Breast epithelium (tissue), 4 donors: ENCODE data around the gene MAP3K14. TPM values are rescaled to one million over a fixed set of nuclear protein-coding genes. Genes with fewer than 3 reads are reported as not detected.
A peak's percentile ranks its signal among the peaks of the same experiment; 100 is the strongest.

Source experiments
- DNase-seq, 2 donors: peaks; one replicate each; pipeline ENCODE4 v3.0.0-alpha.2; 2019; ENCODE audit warnings: low spot score in 2 of 2
- H3K27ac ChIP-seq, 2 donors: fragments of 200-600 bp; sonication (generic) in 1 of 2; one replicate each; pipeline ENCODE4 v1.5.1; 2016 to 2019; ENCODE audit warnings: mild to moderate bottlenecking in 1 of 2
- H3K27me3 ChIP-seq, 2 donors: fragments of 200-600 bp; sonication (generic) in 1 of 2; one replicate each; pipeline versions ENCODE4 v1.5.1 to v1.6.0; 2017 to 2019; ENCODE audit warnings: control low read depth in 1 of 2, mild to moderate bottlenecking in 1 of 2
- H3K36me3 ChIP-seq: fragments of 200-600 bp; one replicate; pipeline ENCODE4 v1.5.1; 2019
- H3K4me1 ChIP-seq, 2 donors: fragments of 200-600 bp; sonication (generic); one replicate each; pipeline ENCODE4 v1.5.1; 2016 to 2019; ENCODE audit warnings: control low read depth in 1 of 2
- H3K4me3 ChIP-seq, 3 donors: fragments of 200-600 bp; sonication (generic); 1 replicate in 2 of 3; 2 replicates in 1 of 3; pipeline ENCODE4 v1.5.1; 2016 to 2019; ENCODE audit warnings: mild to moderate bottlenecking in 3 of 3, moderate library complexity in 2 of 3
- H3K9me3 ChIP-seq, 2 donors: fragments of 200-600 bp; sonication (generic) in 1 of 2; one replicate each; pipeline ENCODE4 v1.5.1; 2016 to 2019; ENCODE audit warnings: control low read depth in 1 of 2
- CTCF ChIP-seq, 3 donors: fragments of 450-650 bp; IDR thresholded peaks; one replicate each; pipeline ENCODE4 v1.5.1; 2016 to 2017; ENCODE audit warnings: antibody characterized with exemption in 3 of 3, mild to moderate bottlenecking in 3 of 3, moderate library complexity in 3 of 3
- POLR2A ChIP-seq: fragments of 450-650 bp; IDR thresholded peaks from one replicate; pipeline ENCODE4 v1.6.1; 2016; ENCODE audit warnings: antibody characterized with exemption, mild to moderate bottlenecking, moderate library complexity
- POLR2AphosphoS5 ChIP-seq, 3 donors: sonication (generic); formaldehyde crosslinking; IDR thresholded peaks; one replicate each; pipeline ENCODE4 v1.6.1; 2017; ENCODE audit warnings: antibody characterized with exemption in 3 of 3
- intact Hi-C: fragments of 100-400 bp; cut with DNase I; formaldehyde crosslinking; loops from one replicate; pipeline ENCODE4 v1.15.1; 2023; ENCODE audit warnings: low total_unique reads
- total RNA-seq, 3 donors: library from RNA; depleted of rRNA; stranded (reverse); fragments of >200 nt; gene quantifications; one replicate each; pipeline ENCODE4 v1.1.0, GENCODE V29; 2016

MAP3K14 gene
- total RNA-seq, 3 donors from 2014 or later: 4.3 to 12.3 (median 6.9) TPM

DNA sequence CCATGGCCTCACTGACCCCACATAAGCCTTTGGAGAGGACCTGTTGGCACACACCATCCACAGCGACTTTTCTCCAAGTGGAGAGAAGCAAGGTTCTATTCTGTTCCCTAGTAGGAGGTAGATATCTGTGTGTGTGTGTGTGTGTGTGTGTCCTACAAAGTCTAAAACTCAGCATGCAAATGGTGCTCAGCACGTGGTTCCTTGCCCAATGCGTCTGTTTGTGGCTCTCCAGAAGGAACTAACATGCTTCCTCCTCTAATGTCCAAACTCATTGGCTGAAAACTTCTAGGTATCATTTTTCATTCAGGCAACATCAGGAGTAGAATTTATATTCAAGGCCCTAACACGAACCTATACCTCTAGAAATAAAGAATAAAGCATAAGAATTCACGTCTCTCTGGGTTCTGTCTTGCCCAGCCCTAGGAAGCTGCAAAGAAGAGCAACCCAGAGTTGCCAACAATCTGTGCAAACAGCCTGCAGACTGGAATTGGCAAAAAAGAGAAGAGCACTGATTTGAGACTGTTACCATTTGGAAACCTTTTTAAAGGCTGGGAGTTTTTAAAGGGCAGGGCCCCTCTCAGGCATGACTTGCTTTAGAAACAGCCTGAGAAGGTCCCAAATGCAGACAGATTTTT is 25.5 kb downstream of the MAP3K14 start:
- no peaks in the 10 kb centered on the region for H3K36me3 ChIP-seq
- no peak for DNase-seq
- peaks cover 20 to 63% of the 10 kb centered on the region in 2 donors for H3K4me1 ChIP-seq
- peak overlapping the region; percentile 26 to 81 for H3K27ac ChIP-seq
- H3K9me3 ChIP-seq: no peaks in the 10 kb centered on the region
- no peak overlapping the region for H3K4me3 ChIP-seq
- intact Hi-C loops: no loop called here
- no peaks in the 10 kb centered on the region for H3K27me3 ChIP-seq
- TF ChIP-seq POLR2AphosphoS5 (IDR thresholded peaks at IDR 0.05): no peak
- TF ChIP-seq CTCF (IDR thresholded peaks at IDR 0.05): no peak
- TF ChIP-seq POLR2A: no peak

DNA sequence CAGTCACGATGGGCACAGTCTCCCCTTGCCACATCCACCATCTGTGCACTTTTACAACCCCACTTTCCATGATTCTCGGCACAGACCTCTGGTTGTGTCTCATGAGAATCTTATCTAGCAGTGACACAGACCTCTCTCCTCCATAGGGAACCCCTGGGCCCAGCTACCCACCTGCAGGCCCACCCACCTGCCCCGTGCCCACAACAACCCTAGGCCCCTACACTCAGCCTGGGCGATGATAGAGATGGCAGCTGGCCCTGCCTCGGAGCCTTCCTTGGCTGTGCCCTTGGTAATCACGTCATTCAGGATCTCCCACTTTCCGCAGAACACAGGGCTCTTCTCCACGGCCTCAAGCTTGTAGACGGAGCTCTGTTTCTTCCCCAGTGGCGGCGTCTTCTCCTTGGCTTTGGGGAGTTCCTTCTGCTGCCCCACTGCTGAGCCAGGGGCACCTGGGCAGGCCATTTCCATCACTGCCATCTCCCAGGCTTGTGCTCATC is 26.5 kb downstream of the MAP3K14 start:
- H3K36me3 ChIP-seq: no peaks in the 10 kb centered on the region
- H3K4me1 ChIP-seq: peaks cover 20 to 56% of the 10 kb centered on the region in 2 donors
- TF ChIP-seq POLR2A (no peak), CTCF (IDR thresholded peaks at IDR 0.05) (no peak), POLR2AphosphoS5 (IDR thresholded peaks at IDR 0.05) (no peak)
- no peaks in the 10 kb centered on the region for H3K9me3 ChIP-seq
- no peak overlapping the region for H3K4me3 ChIP-seq
- DNase-seq: no peak
- intact Hi-C loops: no loop called here
- H3K27ac ChIP-seq: peak overlapping the region; percentile 26 to 81
- no peaks in the 10 kb centered on the region for H3K27me3 ChIP-seq

GRCh38 chr17:45289301-45290268 is 27.2 kb downstream of the MAP3K14 start:
- Histone ChIP-seq H3K27me3 (no peaks in the 10 kb centered on the region), H3K4me3 (no peak overlapping the region), H3K4me1 (peaks cover 20 to 55% of the 10 kb centered on the region in 2 donors), H3K9me3 (no peaks in the 10 kb centered on the region), H3K27ac (peak overlapping the region; percentile 8 to 81), H3K36me3 (no peaks in the 10 kb centered on the region)
- intact Hi-C loops: no loop called here
- TF ChIP-seq POLR2AphosphoS5 (IDR thresholded peaks at IDR 0.05) (no peak), POLR2A (no peak)
- no peak for DNase-seq

GRCh38 chr17:45288825-45289224 is 28.0 kb downstream of the MAP3K14 start:
- intact Hi-C loops: no loop called here
- peak overlapping the region; percentile 2 to 81 for H3K27ac ChIP-seq
- peaks cover 16 to 47% of the 10 kb centered on the region in 2 donors for H3K4me1 ChIP-seq
- no peaks in the 10 kb centered on the region for H3K36me3 ChIP-seq
- H3K27me3 ChIP-seq: no peaks in the 10 kb centered on the region
- peak in 1 of 2 donors; percentile 44 for DNase-seq
- H3K4me3 ChIP-seq: no peak overlapping the region
- H3K9me3 ChIP-seq: no peaks in the 10 kb centered on the region
- TF ChIP-seq POLR2A: no peak
- no peak for TF ChIP-seq POLR2AphosphoS5 (IDR thresholded peaks at IDR 0.05)
- no peak for TF ChIP-seq CTCF (IDR thresholded peaks at IDR 0.05)

GRCh38 chr17:45287526-45288500 is 29.0 kb downstream of the MAP3K14 start:
- H3K4me3 ChIP-seq: no peak overlapping the region
- intact Hi-C loops: no loop called here
- H3K4me1 ChIP-seq: peaks cover 8 to 37% of the 10 kb centered on the region in 2 donors
- H3K36me3 ChIP-seq: no peaks in the 10 kb centered on the region
- TF ChIP-seq POLR2A: no peak
- no peak for TF ChIP-seq POLR2AphosphoS5 (IDR thresholded peaks at IDR 0.05)
- TF ChIP-seq CTCF (IDR thresholded peaks at IDR 0.05): no peak
- H3K27me3 ChIP-seq: no peaks in the 10 kb centered on the region
- H3K9me3 ChIP-seq: no peaks in the 10 kb centered on the region
- peak overlapping the region; percentile 20 to 81 for H3K27ac ChIP-seq
- DNase-seq: no peak
